A549 treated with RU486 at 1 μM for 4 hours (cell line): ENCODE data around the gene ASCL3. TPM values are rescaled to one million over a fixed set of nuclear protein-coding genes. Genes with fewer than 3 reads are reported as not detected.

Experiments used
- total RNA-seq: library from RNA; stranded (reverse); fragments of 200-300 nt; extraction: Qiagen RNA extraction; gene quantifications from 5 replicates; pipeline ENCODE4 v1.2.3, GENCODE V29; 2022; ENCODE audit warnings: low read depth

The ASCL3 gene, protein sequence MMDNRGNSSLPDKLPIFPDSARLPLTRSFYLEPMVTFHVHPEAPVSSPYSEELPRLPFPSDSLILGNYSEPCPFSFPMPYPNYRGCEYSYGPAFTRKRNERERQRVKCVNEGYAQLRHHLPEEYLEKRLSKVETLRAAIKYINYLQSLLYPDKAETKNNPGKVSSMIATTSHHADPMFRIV
- total RNA-seq: not detected in 5 replicates

DNA sequence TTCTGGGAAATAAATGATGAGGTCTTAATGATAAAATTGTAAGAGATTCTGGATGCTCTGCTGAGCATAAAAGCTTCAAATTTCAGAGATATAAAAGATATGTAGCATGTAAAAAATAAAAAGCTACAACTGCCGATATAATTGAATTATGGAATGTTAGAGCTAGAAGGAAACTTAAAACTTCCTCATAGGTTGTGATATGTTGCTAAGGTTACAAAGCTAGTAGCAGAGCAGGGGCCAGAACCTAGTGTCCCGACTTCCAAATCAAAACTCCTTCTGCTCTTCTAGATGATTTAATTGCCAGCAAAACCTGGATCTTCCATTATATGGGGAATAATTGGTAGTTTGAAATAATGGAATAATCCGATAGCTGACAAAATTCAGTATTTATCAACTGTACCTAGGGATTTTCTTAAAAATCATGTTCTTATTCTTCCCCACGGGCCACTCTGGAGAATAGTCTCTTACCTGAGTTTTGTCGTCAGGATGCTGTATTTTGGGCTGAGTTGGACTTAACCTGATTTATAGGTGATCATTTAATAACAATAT lies at the start of gene ASCL3:
ASCL3 (minus strand) TSS at position 499 of the 549 bp plus-strand sequence. CDS start 4,855 bp downstream, outside the sequence.

DNA sequence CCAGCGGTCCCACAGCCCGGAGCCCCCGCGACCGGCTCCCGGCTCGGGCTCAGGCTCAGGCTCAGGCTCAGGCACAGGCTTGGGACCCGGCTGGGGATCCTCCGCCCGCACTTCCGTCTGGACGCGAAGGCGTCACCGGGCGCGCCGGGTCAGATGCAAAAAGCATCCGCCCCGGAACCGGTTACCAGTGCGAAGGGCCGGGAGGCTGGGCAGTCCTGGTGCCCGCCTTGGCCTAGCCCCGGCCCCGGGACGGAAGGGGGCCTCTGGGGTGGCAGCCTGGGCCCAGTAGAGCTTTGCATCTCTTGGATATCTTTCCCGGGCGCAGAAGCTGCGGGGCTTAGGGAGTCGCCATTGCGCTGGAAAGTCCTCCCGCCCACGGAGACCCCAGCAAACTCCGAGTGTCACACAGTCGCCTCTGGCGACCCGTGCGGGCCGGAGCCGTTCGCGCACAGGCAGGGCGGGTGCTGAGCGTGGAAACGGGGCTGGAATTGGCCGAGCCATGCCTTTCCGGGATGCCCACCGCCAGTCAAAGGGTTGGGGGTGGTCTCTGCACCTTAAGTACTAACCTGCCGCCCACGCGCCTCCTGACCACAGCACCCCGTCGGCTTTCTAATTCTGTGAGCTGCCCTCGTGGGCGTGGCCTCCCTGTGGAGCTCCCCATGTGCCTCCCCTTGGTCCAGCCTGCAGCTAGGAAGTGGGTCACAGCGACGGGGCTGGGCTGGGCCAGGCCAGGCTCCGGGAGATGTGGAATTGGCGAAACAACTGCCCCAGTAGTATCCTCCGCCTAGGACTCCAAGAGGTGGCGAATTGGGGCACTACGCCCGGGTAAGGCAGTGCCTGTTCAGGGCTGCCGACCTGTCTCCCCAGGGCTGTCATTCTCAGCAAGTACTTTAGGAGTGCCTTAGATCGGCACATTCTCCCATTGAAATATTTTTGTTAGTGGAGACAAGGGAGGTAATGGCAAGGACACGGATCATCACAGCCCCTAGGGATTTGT lies 21.8 kb upstream of the ASCL3 start, which contains the start of gene TMEM9B:
TMEM9B (minus strand) TSS at position 119 of the 997 bp plus-strand sequence. CDS start 129 bp downstream, outside the sequence.

DNA sequence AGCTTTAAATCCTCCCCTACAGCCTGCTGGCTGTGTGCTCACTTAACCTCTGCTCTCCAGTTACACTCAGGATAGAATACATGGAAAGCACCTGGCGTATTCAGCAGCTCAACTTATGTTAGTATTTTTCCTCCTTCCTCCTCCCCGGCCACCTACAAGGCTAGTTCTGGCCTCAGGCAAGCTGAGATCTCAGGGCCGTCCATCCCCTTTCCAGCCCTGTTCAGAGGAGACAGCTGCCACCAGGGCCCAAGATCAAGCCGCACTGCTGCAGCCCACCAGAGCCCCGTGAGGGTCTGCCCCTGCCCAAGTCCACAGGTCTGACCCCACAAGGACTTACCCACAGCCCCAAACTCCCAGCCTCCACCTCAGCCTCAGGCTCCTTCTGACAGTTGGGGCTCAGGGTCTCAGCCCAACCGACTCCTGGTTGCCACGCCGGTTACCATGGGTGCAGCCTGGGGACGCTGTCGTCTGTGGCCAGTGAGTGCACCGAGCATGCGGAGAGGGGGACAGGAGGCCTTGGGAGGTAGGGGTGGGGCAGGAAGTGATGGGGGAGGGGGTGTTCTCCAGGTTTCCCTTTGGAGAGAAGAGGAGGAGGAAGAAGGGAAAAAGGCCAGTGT lies 10.1 kb downstream of the ASCL3 start, which contains the start of gene C11orf16:
C11orf16 (minus strand) TSS at position 384 of the 617 bp plus-strand sequence. CDS start 639 bp downstream, outside the sequence.

DNA sequence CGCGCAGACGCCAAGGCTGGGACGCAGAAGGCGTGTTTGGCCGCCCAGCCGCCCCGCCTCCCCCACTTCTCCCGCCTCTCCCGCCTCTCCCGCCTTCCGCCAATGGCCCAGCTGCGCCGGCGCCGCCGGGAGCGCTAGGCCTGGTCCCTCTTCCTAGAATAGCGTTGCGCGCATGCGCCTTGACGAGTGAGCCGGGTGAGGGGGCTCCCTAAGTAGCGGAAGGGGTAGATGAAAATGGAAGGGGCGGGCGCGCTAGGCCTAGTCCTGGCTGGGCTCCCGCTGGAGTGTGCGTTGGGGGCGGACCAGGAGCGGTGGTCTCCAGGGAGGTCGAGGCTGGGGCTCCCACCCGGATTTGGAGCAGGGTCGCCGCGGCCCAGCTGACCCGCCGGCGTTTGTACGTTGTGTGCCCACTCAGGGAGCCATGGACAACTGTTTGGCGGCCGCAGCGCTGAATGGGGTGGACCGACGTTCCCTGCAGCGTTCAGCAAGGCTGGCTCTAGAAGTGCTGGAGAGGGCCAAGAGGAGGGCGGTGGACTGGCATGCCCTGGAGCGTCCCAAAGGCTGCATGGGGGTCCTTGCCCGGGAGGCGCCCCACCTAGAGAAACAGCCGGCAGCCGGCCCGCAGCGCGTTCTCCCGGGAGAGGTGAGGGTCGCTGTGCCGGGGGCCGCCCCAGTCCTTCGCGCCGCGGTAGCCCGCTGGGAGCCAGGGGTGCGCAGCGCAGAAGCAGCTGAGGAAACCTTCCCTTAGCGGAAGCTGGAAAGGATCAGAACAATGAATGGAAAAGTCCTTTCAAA lies 31.6 kb downstream of the ASCL3 start, which contains the start of gene AKIP1:
AKIP1 (plus strand) TSS at position 161 of the 795 bp plus-strand sequence; CDS start at position 422, 261 bp downstream.

Other genes with a start within 250 kb of the ASCL3 start
- gene AKIP1, start 31.8 kb downstream of the ASCL3 start, total RNA-seq: 41.0 to 53.3 TPM (median 42.3 TPM) in 5 replicates
- gene C11orf16, start 10.1 kb downstream of the ASCL3 start, total RNA-seq: not detected in 5 replicates
- 26.3 to 37.6 TPM (median 37.4 TPM) in 5 replicates for gene TMEM9B, start 21.4 kb upstream of the ASCL3 start, total RNA-seq
- 0.83 to 1.4 TPM (median 0.98 TPM) in 5 replicates for gene NRIP3, start 61.0 kb upstream of the ASCL3 start, total RNA-seq
- gene SCUBE2, start 148.6 kb upstream of the ASCL3 start, total RNA-seq: 0.29 to 0.68 TPM (median 0.45 TPM) in 5 replicates